ENCODE results near the gene CEP57. TPM values are rescaled to one million over a fixed set of nuclear protein-coding genes. Genes with fewer than 3 reads are reported as not detected.

Gene CEP57
- total and polyA plus RNA-seq, 9 donors: 40.8 to 54.7 (median 46.1) TPM

Other genes with a start within 250 kb of the CEP57 start
- gene FAM76B, start 716 bp upstream of the CEP57 start, total RNA-seq: 24.8 TPM
- 10 to 100 TPM; 16.3 to 24.9 (median 21.8) TPM for gene FAM76B, start 716 bp upstream of the CEP57 start, polyA plus RNA-seq (ENCODE audit: insufficient read depth in 1 of 8, insufficient read length in 8 of 8, low replicate concordance in 1 of 8)
- gene MTMR2, start 133.6 kb downstream of the CEP57 start, total RNA-seq: 18.4 TPM
- 10 to 100 TPM; 22.5 to 34.5 (median 25.5) TPM for gene MTMR2, start 133.6 kb downstream of the CEP57 start, polyA plus RNA-seq (ENCODE audit: insufficient read depth in 1 of 8, insufficient read length in 8 of 8, low replicate concordance in 1 of 8)

Data from muscle of leg (tissue), 9 donors.